ENCODE measurements around the gene UNC80.

The UNC80 gene

DNA sequence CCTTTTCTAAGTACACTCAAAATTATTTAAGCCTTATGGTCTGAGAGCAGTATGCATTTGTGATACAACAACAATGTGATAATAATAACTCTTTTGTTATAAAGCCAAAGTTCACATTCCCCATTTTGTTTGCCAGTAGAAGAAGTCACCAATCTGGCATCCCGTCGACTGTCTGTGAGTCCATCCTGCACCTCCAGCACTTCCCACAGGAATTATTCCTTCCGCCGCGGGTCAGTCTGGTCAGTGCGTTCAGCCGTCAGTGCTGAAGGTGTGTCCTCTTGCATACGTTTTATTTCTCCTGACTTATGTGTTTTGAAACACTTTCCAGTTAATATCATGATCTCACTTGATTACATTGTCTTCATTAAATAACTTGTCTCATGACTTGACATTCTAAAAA, 150.5 kb downstream of the UNC80 start:
- DNase-seq, result no peak

DNA sequence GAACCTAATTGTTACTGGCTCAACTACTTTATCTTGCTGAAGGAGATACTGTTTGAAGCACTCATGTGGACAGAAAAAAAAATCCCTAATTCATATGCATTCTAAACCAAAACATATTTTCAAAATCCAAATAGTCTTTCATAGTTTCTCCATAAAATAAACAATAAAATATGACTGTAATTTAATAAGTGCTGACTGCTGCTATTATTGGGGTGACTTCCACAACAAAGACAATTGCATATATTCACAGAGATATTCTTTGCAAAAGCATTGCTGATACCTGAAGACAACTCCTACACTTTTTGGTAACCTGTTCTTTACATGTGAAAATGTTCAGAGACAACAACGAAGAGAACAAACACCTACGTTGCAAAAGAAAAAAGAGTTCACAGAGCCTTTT, 157.7 kb downstream of the UNC80 start:
- DNase-seq, result no peak

DNA sequence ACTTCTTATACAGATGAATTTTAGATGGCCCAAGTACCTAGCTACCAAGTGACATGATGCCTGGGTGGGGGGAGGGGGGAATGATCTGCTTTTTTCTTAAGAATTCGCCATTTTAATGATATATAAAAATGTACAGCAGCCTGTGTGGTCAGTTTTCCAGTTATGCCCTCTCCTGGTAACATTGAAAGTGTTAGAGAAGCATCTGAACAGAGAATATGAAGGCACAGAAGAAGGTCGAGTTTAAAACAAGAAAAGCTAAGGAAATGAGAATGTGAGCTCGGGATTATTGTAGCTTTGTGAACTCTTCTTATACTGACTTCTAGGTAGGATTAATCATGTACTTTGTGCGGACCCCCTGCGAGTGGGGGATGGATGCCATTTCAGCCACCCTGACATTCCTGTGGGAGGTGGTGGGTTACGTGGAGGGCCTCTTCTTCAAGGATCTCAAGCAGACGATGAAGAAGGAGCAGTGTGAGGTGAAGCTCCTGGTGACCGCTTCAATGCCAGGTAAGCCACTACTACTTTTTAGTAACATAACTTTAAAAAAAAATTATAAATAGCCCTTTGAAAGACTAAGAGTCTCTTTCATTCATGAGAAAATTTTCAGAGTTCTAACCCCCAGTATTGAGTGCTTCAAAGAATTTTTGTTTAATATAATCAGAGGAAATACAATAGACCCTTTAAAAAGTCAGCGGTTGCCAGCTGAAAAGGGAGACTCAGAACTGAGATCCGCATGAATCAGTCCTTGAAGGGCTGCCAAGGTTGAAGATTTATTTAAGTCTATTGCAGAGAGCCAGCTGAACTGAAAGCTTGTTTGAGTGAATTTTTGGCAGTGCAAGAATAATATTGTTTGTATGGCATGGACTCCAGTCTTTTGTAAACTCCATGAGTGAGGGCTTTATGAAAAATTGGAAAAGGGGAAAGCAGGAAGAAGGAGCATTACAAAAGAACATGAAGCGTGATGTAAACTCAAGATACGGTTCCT, 162.2 kb downstream of the UNC80 start:
- DNase-seq, result no peak

DNA sequence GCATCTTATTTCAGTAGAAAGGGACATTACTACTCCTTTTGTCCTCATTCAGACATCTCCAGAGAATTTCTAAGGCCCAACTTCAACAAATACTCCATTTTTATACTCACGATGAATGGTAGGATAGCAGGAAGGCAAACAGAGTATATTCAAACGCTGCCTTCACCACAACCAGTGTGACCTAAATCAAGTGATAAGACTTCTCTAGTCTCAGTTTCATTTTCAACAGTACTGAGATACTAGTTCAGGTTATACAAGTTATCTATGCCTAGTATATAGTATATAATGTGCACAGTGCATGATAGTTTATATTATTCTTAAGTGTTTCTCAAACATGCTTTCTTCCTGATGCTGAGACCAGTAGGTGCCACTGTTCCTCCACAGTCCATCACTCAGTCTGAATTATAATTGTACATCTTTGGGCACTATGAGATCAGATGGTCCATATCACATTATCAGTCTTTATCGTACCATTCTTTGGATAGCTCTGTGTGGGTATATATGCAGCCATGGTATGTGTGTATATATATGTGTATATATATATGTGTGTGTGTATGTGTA, 164.6 kb downstream of the UNC80 start:
- no peak for DNase-seq

DNA sequence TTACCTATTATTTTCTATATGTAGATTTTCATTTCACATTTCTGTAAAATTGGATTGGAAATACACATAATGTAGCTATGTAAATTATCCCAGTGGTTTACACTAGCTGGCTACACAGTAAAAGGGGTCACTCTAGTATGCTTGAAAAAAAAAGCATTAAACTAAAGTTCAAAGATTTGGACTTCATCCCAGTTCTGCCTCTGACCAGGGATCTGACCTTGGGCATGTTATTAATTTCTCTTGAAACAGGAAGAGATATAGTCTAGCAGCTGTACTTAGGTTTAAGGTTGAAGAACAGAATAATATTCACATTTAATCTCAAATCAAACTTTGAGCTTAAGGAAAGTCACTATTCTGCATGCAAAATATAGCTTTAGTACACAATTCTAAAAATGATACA, 166.3 kb downstream of the UNC80 start:
- no peak for DNase-seq

DNA sequence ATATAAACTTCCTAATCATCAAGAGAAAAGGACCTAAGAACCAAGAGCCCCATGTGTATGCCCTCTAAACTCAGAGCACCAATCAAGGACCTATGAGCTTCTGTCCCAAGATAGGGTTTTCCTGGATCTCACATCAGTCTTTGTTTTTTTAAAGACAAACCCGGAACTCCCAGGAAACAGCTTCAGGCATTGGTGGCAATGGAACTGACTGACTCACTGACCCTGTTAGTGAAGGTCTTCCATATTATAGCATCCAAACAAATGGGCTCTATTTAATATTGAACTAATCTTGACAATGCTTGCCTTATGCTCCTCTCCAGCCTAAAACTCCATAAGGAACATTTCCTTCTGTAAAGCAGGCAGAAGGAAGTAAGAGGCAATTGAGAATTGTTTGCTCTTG, 167.3 kb downstream of the UNC80 start:
- no peak for DNase-seq

DNA sequence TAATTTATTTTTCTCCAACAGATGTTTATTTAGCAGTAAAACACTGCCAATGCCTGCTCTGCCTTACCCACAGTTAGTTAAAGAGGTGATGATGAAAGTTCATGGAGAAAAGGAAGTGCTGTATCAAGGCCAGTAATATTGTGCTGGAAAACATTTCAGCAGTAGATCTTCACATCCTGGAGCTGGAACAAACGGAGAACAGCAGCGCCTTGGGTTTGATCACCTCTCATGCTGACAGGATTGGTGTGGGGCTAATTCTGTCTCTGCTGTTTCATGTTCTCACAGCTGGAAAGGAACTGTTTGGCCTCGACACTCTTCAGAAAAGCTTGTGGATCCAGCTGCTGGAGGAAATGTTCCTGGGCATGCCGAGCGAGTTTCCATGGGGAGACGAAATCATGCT, 169.3 kb downstream of the UNC80 start:
- DNase-seq, result no peak

DNA sequence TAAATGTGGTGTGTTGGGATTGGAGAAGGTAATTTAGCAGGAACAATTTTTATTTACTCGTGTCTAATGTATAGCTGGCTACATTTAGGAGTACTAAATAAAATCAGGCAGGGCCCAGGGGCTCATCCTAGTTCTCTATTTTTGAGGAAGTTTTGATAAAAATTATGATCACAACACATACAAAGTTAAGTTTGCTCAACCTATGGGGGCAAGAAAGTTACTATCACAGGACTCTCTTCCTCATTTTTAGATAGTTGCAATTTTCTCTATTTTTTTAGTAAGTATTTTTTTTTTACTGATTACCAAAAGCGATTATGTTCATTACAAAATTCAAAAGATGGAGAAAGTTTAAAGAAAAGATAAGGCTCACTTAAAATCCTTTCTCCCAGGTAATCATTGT, 170.8 kb downstream of the UNC80 start:
- DNase-seq, result no peak

DNA sequence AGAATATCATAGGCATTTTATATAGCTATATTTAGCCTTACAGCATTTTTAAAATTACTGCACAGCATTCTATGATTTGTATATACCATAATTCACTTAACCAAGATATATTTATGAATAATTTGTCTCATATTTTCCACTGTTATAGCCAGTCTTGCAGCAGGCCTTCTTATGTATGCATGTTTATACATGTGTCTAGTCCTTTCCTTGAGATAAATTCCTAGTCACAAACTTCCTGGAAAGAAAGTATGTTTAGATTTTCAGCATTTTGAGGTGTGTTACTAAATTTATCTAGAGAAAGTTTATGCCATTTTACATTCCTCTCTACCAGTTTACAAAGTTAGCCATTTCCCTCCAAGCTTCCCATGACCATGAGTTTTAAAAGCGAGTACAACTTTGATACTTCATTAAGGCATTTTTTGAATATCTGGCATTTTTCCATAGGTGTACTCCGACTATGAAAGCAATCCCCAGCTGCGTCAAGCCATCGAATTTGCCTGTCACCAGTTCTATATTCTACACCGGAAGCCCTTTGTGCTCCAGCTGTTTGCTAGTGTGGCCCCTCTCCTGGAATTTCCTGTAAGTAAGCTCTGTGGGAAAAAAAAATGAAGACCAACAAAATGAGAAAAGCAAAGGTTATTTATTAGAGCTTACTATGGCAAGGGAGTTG, 171.4 kb downstream of the UNC80 start:
- DNase-seq, result no peak

DNA sequence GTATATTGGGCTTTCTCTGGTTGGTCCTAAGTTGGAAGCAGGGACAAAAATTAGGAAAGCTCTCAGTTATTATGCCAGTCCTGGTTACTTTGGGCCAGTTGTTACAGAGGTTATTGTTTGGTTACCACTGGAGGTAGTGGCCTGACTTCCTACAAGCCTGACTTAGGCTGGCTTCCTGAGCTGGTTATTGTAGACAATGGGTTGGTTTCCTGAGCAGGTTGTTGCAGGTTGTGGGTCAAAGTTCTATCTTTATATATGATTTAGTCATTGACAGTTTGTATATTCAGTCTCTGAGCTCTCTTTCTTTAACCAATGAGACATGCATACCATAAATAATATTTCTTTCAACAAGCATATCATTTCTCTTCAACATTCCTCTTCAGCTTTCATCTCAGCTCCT, 172.1 kb downstream of the UNC80 start:
- no peak for DNase-seq

DNA sequence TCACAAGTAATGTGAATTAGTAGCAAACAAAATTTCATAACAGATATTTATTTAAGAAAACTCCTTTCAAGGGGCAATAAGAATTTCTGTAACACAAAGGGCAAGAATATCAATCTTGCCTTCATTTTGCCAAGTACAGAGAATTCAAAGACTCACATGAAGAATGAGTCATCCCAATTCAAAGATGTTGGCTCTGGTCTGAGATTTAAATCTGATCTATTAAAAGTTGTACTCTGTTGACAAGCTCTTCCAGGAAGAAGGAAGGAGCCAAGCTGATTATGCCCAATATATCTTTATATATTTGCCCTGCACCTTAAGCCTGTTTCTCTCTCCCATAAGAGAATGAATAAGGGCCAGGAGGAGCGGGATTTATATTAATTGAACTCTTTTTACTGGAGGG, 174.9 kb downstream of the UNC80 start:
- no peak for DNase-seq

DNA sequence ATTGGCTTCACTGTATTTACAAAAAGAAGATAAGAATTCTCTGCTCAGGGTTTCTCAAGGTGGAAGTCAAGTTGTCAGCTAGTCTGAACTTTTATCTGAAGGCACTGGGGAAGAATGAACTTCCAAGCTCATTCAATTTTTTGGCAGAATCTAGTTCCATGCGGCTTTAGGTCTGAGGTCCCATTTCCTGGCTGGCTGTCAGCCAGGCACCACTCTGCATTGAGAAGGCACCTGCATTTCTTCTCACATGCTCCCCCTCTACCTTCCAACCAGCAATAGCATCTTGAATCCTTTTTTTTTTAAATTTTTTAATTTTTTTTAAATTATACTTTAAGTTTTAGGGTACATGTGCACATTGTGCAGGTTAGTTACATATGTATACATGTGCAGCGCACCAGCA, 184.6 kb downstream of the UNC80 start:
- no peak for DNase-seq

DNA sequence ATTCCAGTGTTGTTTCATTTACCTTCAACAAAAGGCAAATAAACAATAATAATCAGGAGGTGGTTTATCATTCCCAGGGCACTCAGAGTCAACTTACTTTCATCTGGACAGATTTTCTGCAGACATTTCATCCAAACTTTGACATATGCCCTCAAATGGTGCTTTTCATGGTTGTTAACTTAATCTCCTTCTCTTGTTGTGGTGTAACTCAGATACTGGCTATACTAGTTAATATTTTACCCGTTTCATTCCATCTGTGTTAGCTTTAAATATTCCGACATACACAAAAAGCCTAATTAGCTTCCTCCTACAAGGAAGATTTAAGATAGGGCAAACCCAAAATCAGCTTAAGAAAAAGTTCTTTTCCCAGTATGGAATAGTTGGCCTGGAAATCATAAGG, 186.4 kb downstream of the UNC80 start:
- DNase-seq, result no peak

DNA sequence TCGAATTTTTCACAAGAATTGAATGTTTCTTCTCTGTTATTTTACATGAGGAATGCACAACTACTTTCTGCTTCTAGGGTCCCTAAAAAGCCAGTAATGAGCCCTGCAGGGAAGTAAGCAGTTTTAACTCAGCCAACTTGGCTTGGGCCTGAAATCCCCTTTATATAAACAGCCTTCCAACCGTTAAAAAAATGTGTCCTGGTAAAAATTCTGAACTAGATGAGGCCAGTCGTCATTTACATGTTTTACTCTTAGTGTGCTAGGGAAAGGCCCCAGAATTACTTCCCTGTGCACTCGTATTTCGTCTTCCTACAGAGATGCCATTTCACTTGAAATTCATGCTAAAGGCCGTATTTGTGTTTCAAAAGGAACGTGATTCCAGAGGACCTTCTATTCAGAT, 188.4 kb downstream of the UNC80 start:
- DNase-seq, result no peak

DNA sequence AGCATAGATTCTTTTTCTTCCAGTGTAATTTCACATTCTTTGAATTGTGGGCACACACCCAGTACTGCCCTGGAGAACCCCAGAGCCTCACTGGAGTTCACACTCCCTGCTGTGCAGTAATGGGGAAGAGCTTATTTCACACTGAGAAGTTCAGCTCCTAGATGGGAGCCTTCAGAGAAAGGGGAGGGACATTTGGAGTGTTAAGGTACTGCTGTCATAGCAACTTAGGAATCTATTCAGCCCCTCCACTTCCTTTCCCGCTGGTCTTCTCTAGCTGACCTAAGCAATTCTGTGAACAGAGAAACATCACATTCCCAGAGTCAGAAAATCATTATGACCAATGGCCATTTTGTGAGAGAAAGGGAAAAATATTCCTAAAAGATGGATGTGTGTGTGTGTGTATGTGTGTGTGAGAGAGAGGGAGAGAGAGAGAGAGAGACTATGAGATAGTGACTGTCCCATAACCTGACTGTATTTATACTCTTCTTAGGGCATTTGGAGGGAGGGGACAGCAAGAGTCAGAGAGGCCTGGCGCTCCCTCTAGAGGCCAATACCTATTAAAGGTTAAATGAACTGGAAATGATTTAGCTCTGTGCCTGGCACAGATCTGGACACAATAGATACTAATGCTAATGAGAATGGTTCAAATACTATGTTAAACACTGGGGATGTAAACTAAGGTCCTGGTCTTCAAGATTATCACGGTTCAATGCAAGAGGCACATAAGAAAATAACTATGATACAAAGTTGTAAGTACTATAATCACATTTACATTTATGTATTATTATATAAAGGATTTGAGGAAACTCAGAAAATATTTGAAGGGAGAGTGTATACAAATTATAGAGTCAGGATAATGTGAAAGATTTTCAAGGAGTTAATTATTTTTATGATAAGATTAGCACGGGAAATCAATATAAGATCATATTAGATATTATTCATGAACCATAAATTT, 189.3 kb downstream of the UNC80 start:
- peak in 1 of 2 experiments; percentile 14 for DNase-seq

DNA sequence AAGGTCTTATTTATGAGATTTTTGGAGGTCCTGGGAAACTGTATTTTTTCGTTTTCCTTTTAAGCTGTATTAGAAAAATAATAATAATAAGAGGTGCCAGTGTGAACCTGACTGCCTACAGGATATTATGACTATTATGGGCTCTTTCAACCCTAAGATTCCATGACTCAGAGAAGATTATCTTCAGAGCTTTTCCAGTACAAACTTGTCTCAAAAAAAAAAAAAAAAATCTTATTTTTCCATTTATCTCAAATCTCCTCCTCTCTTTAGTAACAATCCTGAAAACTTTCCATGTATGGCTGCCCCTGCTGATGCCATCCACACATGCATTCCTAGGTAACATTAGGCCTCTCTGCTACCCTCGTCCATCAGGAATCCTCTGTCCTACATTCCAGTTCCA, 194.1 kb downstream of the UNC80 start:
- DNase-seq, result no peak

DNA sequence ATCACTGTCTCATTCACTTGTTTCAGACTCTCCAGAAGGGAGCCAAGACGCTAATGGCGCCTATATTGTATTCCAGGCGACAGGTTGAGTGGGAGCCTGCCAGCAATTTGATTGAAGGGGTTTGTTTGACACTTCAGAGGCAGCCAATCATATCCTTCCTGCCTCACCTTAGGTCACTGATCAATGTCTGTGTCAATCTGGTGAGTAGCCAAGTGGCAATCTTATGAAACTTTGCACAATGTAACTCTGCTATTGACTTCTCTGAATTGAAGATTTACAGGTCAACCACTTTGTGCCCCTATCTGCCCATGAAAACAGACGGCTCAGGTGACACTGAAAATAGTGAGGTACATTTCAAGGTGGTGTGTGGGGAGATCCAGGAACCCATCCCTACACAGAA, 198.1 kb downstream of the UNC80 start:
- DNase-seq, result no peak

DNA sequence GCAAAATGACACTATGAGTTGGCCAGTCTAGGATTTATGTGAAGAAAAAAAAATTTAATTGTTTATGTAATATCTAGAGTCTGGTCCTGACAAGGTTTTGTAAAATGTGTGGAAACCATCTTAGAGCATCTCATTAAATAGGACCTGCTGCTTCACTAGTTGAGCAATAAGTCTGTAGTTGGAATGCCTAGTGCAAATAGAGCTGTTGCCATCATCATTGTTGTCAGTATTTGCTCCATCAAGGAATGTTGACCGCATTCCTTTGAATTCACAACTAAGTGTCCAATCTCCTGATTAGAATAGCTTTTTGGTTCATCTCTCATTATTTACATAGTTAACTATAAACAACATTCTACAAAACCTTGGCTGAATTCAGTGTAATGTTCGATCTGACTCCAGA, 198.6 kb downstream of the UNC80 start:
- DNase-seq, result no peak

DNA sequence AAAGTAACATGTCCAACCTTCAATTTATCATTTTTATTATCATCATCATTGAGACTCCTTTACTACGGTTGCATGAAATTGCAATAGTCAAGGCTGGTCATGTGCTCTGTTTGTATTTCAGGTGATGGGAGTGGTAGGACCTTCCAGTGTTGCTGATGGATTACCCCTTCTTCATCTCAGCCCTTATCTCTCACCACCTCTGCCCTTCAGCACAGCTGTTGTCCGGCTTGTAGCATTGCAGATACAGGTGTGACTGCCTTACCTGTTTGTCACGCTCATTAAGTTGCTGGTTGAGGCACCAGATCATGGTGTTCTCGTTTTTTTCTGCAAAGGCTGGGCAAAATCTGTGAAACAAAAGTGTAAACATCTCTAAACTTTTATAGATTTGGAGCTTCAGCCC, 199.1 kb downstream of the UNC80 start:
- no peak for DNase-seq

DNA sequence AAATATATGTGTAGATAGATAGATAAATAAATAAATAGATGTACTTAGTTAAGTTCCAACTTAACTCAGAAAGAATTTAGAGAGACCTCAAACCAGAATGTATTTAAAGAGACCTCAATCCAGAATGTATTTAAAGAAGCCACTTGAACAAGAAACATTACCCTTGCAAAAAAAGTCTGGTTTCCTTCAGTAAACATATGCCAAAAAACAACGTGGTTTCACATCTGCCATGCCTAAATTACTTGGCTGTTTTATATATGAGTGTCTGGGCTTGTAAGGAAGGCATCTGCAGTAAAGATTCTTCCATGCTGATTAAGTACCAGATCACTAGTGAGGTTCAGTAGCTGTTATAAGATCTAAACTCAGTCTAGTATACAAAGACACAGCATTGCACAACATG, 201.7 kb downstream of the UNC80 start:
- no peak for DNase-seq

DNA sequence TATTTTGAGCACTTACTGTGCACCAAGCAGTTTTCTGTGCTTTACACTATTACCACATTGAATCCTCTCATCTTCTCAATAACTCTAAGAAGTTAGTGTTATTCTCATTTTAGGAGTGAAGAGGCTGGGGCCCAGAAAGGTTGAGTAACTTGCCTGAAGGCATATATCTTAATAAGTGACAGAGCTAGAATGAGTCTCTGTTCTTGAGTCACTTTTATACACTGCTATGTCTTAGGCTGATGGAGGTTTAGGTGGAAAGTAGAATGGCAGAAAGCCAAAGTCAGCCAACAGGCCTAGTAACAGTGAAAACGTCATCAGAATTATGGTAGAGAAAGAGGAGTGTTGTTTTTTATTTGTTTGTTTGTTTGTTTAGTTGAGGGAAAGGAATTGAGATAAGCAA, 202.9 kb downstream of the UNC80 start:
- DNase-seq, result no peak

DNA sequence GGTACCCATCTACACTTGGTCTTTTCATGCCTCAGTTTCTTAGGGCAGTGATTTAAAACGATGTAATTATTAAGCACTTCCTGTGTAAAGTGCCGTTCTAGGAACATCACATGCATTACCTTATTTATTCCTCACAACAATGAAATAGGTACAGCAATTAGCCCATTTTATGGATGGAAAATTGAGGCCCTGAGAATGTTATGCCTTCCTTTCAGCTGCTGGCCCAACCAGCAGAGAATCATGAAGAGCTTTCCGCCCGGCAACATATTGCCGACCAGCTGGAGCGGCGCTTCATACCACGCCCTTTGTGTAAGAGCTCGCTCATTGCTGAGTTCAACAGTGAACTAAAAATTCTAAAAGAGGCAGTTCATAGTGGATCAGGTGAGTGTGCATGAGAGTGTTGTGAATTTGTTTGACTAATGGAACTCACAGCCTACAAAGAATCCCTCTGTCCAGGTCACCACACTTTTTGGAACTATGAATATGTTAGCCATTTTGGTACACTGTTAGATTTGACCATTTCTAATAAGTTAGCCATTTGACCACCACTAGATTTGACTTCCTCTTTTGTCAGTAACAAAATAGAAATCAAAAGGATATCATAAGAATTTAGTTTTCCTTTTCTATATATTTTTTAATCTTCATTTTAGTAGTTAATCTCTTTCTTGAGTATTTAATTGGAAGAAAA, 205.2 kb downstream of the UNC80 start:
- no peak for DNase-seq
